Testis (tissue), 2 donors: ENCODE results near the gene LRRC26.

ENCODE experiments used
- CTCF ChIP-seq, 3 experiments: fragments of 450-650 bp in 2 of 3; fragments of 200-600 bp in 1 of 3; sonication (generic) in 1 of 3; IDR thresholded peaks; one replicate each; pipeline ENCODE4 v1.5.1; 2016 to 2019; ENCODE audit warnings: antibody characterized with exemption in 3 of 3, mild to moderate bottlenecking in 2 of 3, moderate library complexity in 1 of 3
- POLR2A ChIP-seq: fragments of 450-650 bp; IDR thresholded peaks from one replicate; pipeline ENCODE4 v1.6.1; 2017; ENCODE audit warnings: antibody characterized with exemption, mild to moderate bottlenecking, moderate library complexity

- no peak for TF ChIP-seq CTCF (IDR thresholded peaks at IDR 0.05)
- no peak for TF ChIP-seq POLR2A
Observed at GRCh38 chr9:137168573-137168903, 1.3 kb downstream of the LRRC26 start.
